Activated CD4-positive, CD25-positive, alpha-beta regulatory T cell treated with anti-CD3 and anti-CD28 coated beads, Interleukin-2, amount 50 U/mL, for 24 hours (primary cell): ENCODE measurements around the gene EFNA3.

Source experiments
- ATAC-seq, 2 donors: fragments of 150-1000 bp; cut with Tn5 transposase; one replicate each; pipeline ENCODE4 v1.10.0; 2021; ENCODE audit warnings: mild to moderate bottlenecking in 1 of 2, moderate library complexity in 1 of 2

Gene EFNA3, protein sequence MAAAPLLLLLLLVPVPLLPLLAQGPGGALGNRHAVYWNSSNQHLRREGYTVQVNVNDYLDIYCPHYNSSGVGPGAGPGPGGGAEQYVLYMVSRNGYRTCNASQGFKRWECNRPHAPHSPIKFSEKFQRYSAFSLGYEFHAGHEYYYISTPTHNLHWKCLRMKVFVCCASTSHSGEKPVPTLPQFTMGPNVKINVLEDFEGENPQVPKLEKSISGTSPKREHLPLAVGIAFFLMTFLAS

DNA sequence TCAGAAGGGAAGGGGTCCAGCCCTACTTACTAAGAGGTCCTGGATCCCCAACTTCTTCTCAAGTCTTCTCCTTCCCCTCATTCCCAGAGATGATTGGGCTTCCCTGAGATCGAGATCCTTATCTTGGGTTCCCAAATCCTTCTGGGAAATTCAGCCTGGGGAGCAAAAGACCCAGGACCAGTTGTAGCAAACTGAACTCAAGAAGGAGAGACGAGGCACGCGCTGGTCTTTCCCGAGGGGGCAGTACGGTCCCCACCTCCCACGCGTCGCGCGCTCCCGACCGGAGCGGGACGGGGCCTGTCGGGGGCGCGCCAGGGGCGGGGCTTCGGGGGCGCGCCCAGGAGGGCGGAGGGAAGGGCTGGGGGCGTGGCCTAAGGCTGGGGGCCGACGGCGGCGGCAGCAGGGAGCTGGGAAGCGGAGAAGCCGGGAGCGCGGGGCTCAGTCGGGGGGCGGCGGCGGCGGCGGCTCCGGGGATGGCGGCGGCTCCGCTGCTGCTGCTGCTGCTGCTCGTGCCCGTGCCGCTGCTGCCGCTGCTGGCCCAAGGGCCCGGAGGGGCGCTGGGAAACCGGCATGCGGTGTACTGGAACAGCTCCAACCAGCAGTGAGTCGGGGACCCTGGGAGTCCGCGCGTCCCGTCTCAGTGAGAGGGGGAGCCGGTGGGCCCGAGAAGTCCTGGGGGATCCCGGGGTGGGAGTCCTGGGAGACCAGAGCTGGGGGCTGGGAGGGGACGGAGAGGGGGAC is at the start of gene EFNA3:
Gene EFNA3, plus strand, starts transcription at position 369 of the 741 bp plus-strand sequence. Its CDS starts 105 bp downstream, at position 474.
- ATAC-seq: peak; percentile 25 to 39

DNA sequence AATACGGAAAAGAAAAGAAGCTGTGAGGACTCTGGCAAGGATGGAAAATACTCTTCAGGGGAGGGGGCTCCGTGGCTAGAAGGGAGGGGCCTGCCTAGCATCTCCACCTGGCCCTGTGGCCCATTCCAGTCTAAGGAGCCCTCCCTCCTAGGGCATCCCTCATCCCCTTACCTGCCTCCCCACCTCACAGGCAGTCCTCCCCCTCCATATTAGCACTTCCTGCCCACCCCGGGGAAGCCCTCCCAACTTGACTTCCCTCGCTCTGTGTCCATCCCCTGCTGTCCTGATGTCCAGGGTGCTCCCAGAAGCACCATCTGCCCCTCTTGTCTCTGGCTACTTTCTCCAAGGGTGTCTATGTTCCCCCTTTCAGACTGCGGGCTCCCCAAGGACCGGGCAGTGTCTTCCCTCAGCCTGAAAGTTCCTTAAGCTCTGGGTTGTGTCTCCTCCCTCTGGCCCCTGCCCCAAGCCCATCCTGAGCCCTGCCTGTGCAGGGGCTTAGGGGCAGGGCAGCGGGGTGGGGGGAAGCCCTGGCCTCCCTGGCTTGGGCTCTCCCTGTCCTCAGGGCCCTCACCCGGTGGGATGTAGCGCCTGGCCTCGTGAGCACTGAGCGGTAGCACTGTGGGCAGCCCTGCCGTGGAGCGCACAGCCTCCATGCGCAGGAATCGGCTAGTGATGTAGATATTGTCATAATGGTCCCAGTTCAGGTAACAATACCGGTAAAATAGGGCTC is 49.0 kb upstream of the EFNA3 start:
- ATAC-seq: no peak

DNA sequence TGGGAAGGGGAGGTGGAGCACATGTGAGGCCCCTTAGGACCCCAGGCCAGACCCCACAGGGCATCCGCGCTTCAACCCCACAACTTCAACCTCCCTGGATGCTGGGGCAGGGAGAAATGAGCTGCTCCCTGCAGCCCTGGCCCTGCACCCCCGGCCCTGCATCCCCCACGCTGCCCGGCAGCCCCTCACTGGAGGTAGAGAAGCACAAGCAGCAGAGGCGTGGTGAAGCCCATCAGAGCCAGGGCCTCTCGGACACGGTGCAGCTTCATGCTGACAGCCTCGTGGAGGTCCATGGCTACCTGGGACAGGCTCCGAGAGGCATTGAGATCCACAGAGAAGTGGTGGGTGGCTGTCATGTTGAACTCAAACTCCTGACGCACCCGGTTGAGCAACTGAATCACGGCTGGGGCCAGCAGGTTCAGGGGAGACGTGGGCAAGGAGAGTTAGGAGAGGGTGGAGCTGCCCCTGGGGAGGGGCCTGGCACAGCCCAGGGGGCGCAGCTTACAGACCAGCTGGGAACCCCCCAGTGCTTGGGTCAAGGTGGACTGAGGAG is 48.3 kb upstream of the EFNA3 start:
- no peak for ATAC-seq

DNA sequence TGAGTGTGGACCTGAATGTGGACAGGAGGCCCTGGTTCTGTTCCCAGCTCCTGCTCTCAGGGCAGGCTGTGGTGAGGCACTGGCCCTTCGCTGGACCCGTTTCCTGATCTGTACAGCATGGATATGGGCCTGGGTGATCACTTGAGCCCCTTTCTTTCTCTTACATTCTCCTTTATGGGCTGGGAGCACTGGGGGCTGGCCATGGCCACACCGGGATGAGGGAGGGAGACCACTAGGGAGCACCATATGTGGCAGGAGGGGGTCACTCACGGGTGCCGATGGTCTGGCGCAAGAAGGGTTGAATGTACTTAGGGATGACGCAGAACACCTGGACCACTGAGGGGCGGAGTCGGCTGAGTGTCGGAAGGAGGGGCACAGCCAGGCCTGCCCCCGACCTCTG is 47.7 kb upstream of the EFNA3 start:
- no peak for ATAC-seq

DNA sequence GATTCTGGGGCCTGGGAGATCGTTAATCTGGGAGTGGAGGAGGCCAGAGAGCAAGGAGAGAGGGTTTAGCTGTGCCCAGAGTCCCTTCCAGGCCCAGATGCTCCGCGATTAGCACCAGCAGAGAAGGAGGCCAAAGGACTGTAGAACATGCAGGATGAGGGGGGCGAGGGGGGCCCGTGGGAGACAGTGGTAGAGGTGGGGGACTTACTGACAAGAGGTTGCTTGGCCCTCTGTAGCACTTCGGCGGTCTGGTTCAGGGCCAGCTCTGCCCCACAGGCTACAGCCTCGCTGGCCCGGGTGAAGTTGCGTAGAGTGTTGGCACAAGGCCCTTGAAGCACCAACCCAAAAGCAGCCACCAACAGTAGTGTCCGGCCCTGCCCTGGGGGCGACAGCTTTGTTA is 45.8 kb upstream of the EFNA3 start:
- no peak for ATAC-seq

DNA sequence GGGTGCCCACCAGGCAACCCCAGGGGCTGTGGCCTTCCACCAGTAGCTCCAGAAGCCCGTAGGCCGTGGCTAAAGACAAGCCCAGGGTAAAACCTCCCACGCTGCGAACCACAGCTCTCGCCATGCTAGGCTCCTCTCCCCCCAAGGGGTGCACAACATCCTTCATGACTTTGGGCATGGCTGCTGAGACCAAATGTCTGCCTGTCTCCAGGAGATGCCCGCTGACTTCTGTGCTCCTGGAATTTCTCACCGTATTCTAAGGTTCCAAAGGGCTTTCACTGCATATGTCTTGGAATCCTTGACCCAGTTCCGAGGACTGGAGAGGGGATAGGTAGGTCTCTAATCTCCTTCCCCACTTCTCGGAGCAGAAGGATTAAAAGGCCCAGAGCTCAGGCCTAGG is 45.1 kb upstream of the EFNA3 start, which contains the start of the genes DCST1 and DCST2:
Gene DCST1, plus strand, starts transcription at position 301 of the 400 bp plus-strand sequence. CDS start 213 bp downstream, outside the sequence.
Gene DCST2, minus strand, starts transcription at position 258 of the 400 bp plus-strand sequence. Its CDS starts 80 bp downstream, at position 178.
- ATAC-seq: no peak

DNA sequence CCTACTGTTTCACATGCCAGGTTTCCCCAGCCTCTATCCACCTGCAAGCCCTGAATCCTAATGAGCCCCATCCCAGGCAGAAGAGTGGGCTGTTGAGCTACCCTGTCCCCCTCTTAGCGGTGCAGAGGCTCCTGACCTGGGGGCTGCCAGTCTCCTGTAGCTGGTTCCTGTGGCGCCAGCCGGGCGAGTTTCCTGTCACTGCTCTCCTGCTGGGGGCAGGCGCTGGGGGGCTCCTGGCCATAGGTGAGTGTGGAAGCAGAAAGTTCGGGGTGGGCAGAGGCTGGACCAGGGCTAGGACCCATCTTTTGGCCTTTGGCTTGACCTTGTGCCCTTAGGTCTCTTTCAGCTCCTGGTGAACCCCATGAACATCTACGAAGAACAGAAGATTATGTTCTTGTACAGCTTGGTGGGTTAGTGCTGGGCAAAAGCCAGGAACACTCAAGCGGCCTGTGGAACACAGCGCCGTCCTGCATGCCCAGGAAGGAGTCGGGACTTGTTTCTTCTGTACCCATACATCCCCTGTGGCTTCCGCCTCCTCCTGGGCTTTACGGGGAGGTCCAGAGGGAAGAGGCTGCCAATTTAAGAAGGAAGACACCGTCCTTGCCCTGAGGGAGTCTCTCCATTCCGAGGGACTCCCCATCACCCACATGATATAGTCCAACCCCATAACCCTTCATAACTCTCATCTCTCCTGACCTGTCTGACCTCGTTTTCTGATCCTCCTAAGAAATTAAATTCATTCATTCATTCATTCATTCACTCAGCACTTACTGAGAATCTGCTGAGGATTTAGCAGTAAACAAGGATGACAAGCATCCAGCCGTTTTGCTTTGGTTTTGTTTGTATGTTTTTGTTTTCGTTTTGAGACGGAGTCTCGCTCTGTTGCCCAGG is 44.1 kb upstream of the EFNA3 start:
- ATAC-seq: no peak

DNA sequence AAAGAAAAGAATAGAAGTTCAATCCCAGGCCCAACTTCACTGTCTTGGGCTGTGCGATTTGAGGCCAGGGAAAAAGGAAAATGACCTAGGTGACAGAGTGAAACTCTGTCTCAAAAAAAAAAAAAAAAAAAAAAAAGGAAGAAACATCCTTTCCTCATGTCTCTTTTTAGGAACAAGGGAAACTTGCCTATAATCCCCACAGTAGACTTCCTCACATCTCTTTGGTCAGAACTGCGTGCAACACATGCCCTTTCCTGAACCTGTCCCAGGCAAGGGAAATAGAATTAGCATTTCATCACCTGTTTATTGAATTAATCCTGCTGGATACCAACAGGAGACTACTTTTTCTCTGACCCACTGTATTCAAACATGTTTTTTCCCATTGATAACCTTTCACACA is 42.7 kb upstream of the EFNA3 start:
- no peak for ATAC-seq

DNA sequence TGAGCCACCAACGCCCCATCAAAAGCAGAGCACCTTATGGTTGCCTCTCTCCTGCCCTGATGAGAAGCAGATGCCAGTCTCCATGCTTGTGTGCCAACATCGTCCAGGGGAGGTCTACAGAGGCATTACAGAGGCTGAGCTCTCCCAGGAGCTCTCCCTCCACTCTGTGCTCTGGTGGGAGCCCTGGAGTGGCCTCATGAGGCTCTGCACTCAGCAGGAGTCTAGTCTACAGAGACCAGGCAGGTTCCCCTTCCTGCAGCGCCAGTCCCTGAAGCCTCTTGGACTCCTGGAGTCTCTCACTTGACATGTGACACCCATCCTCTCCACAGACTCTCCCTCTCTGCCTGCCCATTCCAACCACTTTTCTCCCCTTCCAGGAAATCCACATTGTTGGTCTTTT is 41.6 kb upstream of the EFNA3 start:
- ATAC-seq: no peak

DNA sequence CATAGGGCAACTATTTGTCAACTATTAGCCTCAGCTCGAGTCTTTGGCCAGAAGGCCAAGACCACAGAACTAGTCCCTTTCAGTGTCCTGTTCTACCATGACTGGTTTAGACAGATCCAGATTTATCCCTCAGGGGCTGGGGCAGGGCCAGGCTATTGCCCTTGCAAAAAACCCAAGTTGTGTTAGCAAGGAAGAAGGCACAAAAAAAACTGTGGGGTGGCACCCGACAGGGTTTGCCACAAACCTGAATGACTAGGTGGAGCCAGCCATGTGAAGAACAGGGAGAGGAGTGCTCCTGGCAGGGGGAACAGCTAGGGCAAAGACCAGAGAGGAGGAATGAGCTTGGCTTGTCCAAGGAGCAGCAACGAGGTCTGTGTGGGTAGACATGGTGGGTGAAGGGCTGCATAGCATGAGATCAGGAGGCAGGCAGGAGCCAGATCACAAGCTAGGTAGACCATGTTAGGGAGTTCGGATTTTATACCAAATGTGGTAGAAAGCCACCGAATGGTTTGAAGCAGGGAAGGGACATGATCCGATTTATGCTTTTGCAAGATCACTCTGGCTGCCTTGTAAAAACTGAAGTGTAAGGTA is 40.7 kb upstream of the EFNA3 start:
- no peak for ATAC-seq

DNA sequence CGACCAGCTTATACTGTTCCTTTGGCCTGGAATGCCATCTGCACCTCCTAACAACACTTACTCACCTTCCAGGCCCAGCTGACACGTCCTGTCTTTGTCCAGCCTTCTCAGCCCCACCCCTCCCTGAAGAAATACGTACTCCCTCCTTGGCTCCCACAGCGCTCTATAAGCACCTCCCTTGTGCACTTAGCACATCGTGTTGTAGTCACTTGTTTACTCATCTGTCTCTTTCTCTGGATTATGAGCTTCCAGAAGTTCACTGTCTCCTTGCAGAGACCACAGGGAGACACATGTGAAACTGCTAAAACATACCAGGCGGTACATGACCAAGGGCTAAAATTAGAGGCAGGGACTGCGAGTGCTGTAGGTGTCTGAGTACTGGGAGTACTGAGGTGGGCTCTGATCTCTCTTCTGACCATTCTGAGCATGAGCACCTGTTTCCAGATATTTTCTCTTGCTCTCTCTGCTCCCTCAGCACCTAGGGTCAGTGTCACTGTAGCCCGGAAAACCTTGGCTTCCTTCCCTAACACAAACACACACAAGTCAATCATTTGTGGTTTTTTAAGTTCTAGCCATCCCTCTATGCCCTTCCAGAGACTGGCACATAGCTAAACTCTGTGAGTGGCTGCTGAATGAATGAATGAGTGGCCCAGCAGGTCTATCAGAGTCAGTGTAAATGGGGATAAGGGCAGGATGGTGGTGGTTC is 39.9 kb upstream of the EFNA3 start:
- ATAC-seq: no peak

DNA sequence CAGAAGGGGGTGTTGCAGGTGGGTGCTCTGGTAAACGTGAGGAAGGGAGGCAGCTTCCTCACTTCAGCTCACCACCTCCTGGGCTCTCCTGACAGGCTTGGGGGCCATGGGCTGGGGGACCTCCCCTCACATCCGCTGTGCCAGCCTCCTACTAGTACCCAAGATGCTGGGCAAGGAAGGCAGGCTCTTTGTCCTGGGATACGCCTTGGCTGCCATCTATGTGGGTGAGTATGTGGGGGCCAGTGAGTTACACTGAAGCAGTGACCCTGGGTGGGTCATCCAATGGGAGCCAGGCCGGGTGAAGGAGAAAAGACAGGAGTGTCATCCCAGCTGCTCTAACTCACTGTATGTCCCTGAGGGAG is 39.3 kb upstream of the EFNA3 start:
- ATAC-seq: no peak

DNA sequence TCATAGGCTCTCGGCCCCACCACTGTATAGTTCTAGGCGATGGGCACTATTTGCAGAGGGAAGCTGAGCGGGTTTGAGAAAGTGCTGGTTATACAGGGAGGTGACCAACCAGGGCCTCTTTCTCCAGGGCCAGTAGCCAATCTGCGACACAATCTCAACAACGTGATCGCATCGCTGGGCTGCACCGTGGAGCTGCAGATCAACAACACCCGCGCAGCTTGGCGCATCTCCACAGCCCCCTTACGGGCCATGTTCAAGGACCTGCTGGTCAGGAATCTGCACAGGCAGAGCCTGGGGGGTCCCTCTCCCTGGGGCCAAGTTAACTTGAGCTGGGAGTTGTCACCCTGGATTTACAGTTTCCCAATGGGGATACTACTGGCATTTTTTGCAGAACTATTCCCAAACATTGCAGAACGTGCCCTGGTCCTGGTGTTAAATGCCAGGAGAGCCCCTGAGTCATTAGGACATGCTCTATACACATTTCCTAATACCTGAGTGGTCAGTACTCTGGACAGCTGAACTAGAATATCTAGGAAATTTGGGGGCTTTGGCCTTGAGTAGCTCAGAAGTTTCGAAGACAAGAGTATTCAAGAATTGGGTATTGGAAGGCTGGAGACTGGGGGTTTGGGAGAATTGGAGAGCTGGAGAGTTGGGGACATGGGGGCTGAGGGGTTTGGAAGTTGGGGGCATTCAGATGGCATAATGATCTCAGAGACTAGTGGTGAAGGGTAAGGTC is 38.1 kb upstream of the EFNA3 start:
- no peak for ATAC-seq

DNA sequence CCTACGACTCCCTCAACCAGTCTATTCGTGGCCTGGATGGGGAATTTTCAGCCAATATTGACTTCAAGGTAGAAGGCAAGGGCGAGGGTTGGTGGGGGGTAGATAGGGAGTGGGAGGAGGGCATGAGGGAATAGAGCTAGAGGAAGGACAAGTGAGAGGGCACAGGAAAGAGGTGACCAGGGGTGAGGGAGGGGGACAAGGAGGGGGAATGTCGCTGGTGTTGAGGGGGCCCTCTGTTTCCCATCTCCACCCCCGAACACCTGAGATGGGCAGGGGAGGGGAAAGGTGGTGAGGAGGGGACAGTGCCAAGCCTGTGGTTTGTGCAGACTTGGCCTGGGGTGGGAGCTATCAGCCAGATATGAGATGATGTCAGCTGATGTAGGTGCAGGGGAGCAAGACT is 35.8 kb upstream of the EFNA3 start:
- ATAC-seq: no peak

DNA sequence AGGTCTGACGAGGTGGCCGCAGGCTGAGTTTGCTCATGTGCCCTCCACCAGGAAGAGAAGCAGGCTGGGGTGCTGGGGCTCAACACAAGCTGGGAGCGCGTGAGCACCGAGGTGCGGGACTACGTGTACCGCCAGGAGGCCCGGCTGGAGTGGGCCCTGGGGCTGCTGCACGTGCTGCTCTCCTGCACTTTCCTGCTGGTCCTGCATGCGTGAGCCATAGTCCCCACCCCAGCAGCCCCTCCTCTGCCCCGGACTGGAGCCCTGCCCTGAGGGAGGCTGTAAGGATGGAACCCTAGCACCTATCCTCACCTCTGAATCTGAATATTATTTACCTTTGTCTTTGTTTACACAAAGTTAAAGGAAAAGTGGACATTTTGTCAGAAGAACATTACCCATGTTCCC is 35.3 kb upstream of the EFNA3 start:
- ATAC-seq: no peak

DNA sequence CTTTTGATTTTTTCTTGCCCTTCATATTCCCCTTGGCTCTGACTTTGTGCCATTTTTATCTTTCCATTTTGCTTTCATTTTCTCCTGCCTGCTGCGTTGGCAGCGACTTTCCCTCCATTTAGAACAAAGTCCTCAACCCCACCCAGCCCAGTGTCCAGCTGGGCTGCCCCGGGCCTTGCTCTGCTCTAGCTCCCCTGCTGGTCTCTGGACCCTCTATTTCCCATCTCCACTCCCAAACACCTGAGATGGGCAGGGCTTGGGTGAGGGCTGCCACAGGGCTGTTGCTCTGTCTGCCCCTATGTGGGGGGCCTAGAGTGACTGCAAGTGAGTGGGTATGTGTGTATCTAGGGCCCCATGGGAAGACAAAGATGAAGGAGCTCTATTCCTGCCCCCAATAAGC is 34.8 kb upstream of the EFNA3 start:
- ATAC-seq: no peak

DNA sequence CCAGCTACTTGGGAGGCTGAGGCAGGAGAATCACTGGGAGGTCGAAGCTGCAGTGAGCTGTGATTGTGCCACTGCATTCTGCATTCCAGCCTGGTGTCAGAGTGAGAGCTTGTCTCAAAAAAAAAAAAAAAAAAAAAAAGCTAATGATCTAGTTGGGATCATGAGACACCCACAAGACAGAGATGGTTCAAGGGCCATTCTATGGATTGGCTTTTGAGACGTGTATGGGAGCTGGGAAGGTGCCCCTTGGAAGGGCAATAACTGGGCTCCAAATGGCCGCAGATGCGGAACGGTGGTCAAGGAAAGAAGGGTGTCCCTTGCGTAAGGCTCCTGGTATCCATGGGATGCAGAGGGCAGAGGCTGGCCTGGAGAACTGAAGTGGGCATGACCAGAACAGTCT is 34.3 kb upstream of the EFNA3 start:
- ATAC-seq: no peak

DNA sequence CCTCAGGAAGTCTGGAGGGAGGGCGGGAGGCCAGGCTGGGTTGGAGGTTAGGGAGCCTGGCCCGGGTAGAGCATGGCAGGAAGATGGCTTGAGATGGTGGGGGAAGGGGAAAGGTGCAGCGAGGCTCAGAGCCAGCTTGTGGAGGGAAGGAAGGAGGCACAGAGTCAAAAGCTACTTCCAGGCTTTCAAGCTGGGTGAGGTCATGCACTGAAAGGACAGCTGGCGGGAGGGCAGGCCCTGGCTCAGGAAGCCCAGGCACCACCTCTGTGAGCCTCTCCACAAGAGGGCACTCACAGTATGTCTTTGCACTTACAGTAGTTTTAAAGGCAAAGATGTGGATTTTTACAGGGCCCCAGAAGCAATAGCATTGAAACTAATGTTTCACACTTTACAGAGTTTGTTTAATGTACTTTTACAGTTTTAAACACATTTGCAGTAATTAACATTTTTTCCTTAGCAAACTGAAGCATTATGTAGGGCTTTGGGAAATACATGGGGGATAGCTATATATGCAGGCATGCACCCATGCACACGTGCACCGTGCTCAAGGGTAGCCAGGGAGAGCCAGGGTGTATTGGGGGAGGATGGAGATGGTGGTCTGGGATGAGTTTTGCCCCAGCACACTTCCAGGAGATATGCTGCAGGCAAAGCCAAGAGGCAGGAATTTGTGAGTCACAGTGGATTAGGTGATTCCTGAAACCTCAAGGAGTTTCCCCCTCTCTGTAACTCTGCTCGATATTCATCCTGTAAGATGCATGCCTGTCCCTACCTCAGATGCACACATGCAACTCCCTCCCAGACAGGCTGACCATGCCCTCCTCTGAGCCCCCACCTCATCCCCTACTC is 33.6 kb upstream of the EFNA3 start:
- peak; percentile 86 to 88 for ATAC-seq
